Stimulated activated memory B cell treated with anti-CD40 and anti-IgM and Interleukin-4, amounts not matched to agents 10 μg/mL and 1 μg/mL and 100 μg/mL, for 72 hours (primary cell): ENCODE measurements around the gene RNU2-1.
"Not testable (repeated sequence)": the region's sequence is repeated elsewhere in the genome, so short reads cannot be mapped to it uniquely, and the experiment has no call there.

Experiments used
- ATAC-seq: fragments of 150-1000 bp; cut with Tn5 transposase; 2 replicates; pipeline ENCODE4 v1.10.0; 2021
- H3K27ac Mint-ChIP-seq: one replicate; pipeline ENCODE4 v1.8.0; 2022; ENCODE audit warnings: mild to moderate bottlenecking, mixed read lengths
- H3K27me3 Mint-ChIP-seq: one replicate; pipeline ENCODE4 v1.8.0; 2022; ENCODE audit warnings: mixed read lengths
- H3K36me3 Mint-ChIP-seq: one replicate; pipeline ENCODE4 v1.8.0; 2022; ENCODE audit warnings: mixed read lengths
- H3K4me1 Mint-ChIP-seq: one replicate; pipeline ENCODE4 v1.8.0; 2022; ENCODE audit warnings: mixed read lengths
- H3K4me3 Mint-ChIP-seq: one replicate; pipeline ENCODE4 v1.8.0; 2022; ENCODE audit warnings: mild to moderate bottlenecking, moderate library complexity, mixed read lengths
- H3K9me3 Mint-ChIP-seq: one replicate; pipeline ENCODE4 v1.8.0; 2022; ENCODE audit warnings: mixed read lengths

RNU2-1 gene

DNA sequence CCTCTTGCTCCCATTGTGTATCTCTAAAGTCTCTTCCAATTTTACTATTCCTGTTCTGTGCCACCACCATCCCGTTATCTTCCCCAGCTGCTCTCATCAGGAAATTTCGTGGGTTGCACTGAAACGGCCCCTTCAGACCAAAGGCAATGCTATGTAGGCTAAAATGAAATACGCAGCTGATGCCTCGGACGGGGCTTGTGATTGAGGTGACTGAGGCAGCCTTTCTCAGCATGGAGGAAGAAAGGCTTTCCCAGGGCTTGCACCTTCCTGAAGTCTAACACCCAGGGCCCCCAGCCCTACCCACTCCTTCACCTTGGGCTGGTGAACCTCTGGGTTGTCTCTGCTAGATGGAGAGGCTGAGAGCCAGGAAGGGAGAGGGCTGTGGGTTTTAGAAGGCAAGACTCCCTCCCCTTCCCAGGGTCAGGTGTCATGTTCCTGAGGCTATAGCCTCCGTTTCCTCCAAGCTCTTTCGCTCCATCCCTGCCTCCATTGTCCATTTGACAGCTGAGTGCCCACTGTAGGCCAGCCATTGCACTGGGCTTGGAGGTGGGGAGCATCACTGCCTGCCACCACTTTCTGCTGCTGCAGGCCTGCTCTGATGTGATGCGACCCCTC is 13.2 kb downstream of the RNU2-1 start:
- no peak for ATAC-seq
- no peak overlapping the region for H3K27ac Mint-ChIP-seq
- H3K9me3 Mint-ChIP-seq: no peaks in the 10 kb centered on the region
- H3K36me3 Mint-ChIP-seq: peaks cover 53% of the 10 kb centered on the region
- peaks cover 15% of the 10 kb centered on the region for H3K4me1 Mint-ChIP-seq
- no peak overlapping the region for H3K4me3 Mint-ChIP-seq
- H3K27me3 Mint-ChIP-seq: no peaks in the 10 kb centered on the region

DNA sequence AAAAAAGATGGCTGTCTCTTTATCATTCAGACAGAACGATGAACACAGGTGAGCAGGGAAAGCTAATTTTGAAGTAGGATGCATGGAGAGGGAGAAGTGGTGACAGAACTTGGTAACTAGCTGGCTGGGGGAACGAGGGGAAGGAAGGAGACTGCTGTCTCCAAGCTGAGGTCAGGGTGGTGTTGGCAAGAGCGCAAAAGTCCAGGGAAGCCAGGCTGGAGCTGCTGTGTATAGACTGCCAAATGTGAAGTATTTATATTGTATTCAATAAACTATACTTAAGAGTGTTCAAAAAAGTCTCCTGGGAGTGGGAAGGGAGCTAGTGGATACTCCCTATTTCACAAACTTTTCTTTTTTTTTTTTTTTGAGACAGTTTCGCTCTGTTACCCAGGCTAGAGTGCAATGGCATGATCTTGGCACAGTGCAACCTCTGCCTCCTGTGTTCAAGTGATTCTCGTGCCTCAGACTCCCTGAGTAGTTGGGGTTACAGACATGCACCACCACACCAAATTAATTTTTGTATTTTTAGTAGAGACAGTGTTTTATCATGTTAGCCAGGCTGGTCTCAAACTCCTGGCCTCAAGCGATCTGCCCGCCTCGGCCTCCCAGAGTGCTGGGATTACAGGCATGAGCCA is 13.9 kb downstream of the RNU2-1 start:
- peaks cover 17% of the 10 kb centered on the region for H3K4me1 Mint-ChIP-seq
- no peak overlapping the region for H3K4me3 Mint-ChIP-seq
- H3K27ac Mint-ChIP-seq: no peak overlapping the region
- no peaks in the 10 kb centered on the region for H3K27me3 Mint-ChIP-seq
- H3K9me3 Mint-ChIP-seq: no peaks in the 10 kb centered on the region
- H3K36me3 Mint-ChIP-seq: peaks cover 56% of the 10 kb centered on the region
- ATAC-seq: no peak

DNA sequence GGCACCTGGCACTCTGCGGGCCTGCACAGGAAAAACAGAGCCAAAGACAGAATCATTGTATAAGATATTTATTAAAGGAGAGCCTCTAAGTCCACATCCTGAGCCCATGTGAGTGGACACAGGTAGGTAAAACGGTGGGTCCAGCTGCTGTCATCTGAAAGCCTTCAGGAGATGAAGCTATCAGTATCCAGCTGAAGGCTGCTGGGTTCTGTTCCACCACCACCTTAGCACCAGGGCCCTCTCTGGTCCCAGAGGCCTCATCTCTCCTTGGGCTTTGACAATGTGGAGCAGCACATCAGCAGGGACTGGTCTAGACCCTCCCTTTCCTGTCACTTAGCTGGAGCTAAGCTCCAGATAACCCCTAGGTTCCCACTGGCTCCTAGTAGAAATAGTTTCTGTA is 14.8 kb downstream of the RNU2-1 start:
- no peak for ATAC-seq
- Mint-ChIP-seq H3K4me3 (no peak overlapping the region), H3K4me1 (peaks cover 18% of the 10 kb centered on the region), H3K27me3 (no peaks in the 10 kb centered on the region), H3K9me3 (no peaks in the 10 kb centered on the region), H3K36me3 (peaks cover 49% of the 10 kb centered on the region), H3K27ac (peak overlapping the region; percentile 33)

DNA sequence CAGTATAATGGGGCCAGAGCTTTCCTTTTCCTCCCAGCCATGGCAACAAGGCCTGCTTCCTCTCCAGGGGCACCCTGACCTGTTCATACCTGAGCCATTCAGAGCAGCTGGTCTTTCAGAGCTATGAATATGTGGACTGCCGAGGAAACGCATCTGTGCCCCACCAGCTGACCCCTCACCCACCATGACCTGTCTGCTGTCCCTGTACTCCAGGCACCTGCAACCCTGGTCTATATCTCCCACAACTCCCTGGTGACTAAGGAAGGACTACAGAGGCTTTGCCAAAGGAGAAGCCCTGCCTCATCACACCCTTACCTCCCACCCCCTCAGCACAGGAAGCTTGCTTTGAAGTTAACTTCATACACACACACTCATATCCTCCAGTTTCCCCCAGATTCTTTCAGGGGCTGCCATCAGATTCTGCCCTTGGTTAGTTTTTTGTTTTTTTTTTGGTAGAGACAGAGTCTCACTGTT is 16.1 kb downstream of the RNU2-1 start:
- Mint-ChIP-seq H3K27me3 (no peaks in the 10 kb centered on the region), H3K36me3 (peaks cover 45% of the 10 kb centered on the region), H3K9me3 (no peaks in the 10 kb centered on the region), H3K4me1 (peaks cover 31% of the 10 kb centered on the region), H3K4me3 (no peak overlapping the region), H3K27ac (no peak overlapping the region)
- ATAC-seq: no peak

DNA sequence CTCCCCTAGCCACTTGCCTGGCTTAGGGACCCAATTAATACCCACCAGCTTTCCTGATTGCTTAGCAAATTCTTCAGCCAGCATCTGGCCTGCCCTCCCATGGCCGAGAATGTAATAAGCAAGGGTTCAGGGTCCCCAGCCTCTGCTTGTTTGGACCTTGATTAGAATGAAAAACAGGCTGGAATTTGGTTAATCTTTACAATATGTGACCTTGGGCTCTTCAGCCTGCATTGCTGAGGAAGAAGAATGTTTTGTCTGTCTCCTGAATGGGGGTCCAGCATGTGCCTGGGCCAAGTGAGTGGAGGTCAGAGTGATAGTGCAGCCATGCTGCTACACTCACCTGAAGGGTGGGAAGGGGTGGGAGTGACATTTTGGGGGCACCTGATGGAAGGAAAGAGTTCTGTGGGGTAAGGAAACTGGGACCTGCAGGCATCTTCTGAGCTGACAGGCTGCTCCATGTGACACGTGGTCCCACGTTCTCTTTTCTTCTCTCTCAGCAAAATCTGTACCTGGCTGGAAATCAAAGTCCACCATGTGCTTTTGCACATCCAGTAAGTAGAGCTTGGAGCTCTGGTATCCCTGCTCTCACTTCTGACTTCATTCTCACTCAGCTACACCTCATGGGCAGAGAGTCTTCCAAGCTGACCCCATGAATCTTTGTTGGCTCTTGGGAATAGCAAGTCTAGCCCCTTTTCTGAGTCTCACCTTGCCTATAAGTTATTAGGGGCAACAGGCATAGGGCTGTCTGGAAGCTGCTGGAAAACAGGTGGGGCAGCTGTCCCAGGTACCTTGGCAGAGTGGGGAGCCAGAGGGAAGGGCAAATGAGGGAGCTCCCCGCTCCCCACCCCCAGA is 16.8 kb downstream of the RNU2-1 start:
- Mint-ChIP-seq H3K27me3 (no peaks in the 10 kb centered on the region), H3K36me3 (peaks cover 44% of the 10 kb centered on the region), H3K9me3 (no peaks in the 10 kb centered on the region), H3K4me3 (no peak overlapping the region), H3K27ac (no peak overlapping the region), H3K4me1 (peaks cover 38% of the 10 kb centered on the region)
- no peak for ATAC-seq

DNA sequence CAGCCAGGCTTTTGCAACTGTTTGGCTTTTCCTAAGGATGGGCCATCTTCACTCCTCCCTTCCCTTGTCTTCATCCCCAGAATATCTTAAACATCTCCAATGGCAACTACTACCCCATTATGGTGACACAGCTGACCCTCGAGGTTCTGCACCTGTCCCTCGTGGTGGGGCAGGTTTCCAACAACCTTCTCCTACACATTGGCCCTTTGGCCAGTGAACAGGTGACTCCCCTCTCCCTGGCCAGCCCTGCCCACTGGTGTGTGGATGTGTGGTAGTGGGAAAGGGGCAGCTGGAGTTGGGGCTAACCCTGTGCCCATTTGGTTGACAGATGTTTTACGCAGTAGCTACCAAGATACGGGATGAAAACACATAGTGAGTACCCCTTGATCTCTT is 17.4 kb downstream of the RNU2-1 start:
- H3K4me3 Mint-ChIP-seq: no peak overlapping the region
- H3K27ac Mint-ChIP-seq: no peak overlapping the region
- ATAC-seq: no peak
- H3K9me3 Mint-ChIP-seq: no peaks in the 10 kb centered on the region
- peaks cover 44% of the 10 kb centered on the region for H3K36me3 Mint-ChIP-seq
- H3K4me1 Mint-ChIP-seq: peaks cover 38% of the 10 kb centered on the region
- H3K27me3 Mint-ChIP-seq: no peaks in the 10 kb centered on the region

DNA sequence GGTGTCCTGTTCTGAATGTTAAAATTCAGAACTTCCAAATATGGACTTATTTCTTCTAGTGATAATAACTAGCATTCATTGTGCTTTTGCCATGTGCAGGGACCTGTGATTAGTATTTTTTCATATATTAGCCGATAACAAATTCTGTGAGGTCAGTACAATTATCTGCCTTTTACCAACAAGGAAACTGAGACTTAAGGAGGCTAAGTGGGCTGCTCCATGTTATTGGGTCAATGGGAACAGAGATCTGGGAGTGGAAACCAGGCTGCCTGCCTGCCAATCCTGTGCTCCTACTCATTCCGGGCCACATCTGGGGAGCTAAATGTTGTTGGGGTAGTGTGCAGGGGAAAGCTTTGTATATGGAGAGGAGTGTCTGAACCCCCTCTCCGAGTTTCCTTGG is 18.4 kb downstream of the RNU2-1 start:
- ATAC-seq: no peak
- Mint-ChIP-seq H3K9me3 (no peaks in the 10 kb centered on the region), H3K27me3 (no peaks in the 10 kb centered on the region), H3K27ac (no peak overlapping the region), H3K4me3 (no peak overlapping the region), H3K36me3 (peaks cover 44% of the 10 kb centered on the region), H3K4me1 (peaks cover 41% of the 10 kb centered on the region)

DNA sequence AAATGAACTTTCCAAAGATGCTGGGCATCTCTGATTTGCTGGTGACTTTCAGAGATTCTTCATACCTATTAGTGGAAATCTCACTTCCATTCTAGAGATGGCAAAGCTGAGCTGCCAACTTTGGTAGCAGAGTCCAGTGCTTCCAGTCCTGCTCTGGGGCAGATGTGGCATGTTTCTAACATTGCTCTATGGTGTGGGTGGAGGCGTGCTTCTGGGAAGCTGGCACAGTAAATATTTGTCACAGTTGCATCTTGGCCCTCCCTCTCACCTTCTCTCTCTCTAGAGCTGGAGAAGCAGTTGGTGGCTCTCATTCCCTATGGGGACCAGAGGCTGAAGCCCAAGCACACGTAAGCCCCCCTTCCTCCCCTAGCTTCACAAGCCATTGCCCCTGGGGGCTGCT is 20.2 kb downstream of the RNU2-1 start:
- Mint-ChIP-seq H3K4me3 (peak overlapping the region; percentile 99), H3K27me3 (no peaks in the 10 kb centered on the region), H3K9me3 (no peaks in the 10 kb centered on the region), H3K4me1 (peaks cover 35% of the 10 kb centered on the region), H3K36me3 (peaks cover 36% of the 10 kb centered on the region), H3K27ac (peak overlapping the region; percentile 93)
- ATAC-seq: no peak

DNA sequence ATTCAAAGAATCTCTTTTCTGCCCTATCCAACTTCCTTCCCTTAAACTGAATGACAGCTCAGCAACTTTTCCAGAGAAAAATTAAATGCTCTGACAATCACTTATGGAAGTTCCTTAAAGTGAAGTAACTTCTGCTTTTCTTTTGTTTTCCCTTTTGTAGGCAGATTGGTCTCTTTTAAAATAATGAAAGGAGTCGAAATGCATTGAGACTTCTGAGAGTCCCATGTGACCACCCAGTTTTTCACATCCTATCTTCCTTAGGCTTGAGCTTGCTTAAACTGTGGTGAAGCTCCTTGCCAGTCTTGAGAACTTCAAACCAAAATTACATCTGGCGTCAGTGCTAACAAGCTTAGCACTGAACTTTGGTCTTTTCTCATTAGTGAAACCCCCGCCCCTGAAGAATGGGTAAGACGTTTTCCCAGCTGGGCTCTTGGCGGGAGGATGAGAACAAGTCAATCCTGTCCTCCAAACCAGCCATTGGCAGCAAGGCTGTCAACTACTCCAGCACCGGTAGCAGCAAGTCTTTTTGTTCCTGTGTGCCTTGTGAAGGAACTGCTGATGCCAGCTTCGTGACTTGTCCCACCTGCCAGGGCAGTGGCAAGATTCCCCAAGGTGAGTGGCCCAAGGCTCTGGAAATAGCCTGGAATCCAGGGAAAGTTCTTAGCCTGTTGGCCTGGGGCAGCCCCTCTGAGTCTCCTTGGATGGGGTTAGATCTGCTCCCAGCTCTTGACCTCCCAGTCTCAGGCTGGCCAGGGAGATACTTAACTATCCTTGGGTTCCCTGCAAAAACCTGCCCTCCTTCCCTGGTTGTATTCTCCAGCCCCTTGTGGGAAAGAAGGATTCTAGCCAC is 20.9 kb downstream of the RNU2-1 start:
- H3K27ac Mint-ChIP-seq: peak overlapping the region; percentile 93
- H3K27me3 Mint-ChIP-seq: no peaks in the 10 kb centered on the region
- H3K4me3 Mint-ChIP-seq: peak overlapping the region; percentile 99
- peaks cover 35% of the 10 kb centered on the region for H3K4me1 Mint-ChIP-seq
- ATAC-seq: peak; percentile 41
- no peaks in the 10 kb centered on the region for H3K9me3 Mint-ChIP-seq
- peaks cover 37% of the 10 kb centered on the region for H3K36me3 Mint-ChIP-seq

DNA sequence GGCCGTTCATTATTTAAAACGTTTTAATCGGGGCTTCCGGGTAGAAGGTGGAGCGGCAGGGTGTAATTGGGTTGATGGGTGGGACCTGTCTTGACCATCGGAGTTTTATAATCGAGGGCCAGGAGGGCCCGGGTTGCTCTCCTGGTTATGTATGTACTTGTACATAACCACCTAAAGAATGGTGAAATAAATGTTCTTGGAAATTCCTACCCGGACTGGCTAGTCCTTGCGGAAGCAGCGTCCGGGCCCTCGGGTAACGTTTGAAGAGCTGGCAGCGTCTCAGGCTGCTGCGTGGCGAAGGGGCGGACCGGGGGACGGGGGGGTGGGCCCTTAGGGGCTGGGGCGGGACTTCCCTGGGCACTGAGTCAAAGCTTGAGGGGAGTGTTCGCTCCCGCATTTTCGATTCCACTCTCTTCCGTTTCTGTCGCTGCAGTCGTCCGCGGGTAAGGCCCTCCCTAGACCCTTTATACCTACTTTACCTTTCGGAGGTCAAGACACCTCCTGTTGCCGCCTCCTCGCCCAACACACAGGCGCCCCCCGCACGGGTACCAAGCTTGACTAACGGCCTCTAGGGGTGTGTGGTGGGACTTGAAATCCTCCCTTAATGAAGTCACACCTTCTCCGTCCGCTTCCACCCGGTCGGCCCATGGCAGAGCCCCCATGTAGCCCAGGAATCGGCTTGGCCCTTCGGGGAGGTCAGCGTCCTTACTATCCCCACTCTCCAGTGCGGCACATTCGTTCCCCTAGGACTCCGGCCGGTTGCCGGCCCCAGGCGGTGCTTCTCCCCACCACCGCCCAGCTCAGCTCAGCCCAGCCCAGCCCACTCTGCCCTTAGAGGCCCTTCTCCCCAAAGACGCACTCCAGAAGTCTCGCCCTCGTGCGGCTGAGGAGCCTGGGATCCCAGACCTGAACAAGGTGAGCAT is 22.0 kb downstream of the RNU2-1 start, which contains the start of gene TMEM106A:
Gene TMEM106A, plus strand, starts transcription at position 396 of the 923 bp plus-strand sequence. CDS start 1,167 bp downstream, outside the sequence.
- Mint-ChIP-seq H3K36me3 (peaks cover 34% of the 10 kb centered on the region), H3K9me3 (no peaks in the 10 kb centered on the region), H3K27me3 (no peaks in the 10 kb centered on the region), H3K4me3 (peak within 1 kb of the TSS; percentile 99), H3K4me1 (peaks cover 35% of the 10 kb centered on the region), H3K27ac (peak within 1 kb of the TSS; percentile 93)
- peak; percentile 95 for ATAC-seq

DNA sequence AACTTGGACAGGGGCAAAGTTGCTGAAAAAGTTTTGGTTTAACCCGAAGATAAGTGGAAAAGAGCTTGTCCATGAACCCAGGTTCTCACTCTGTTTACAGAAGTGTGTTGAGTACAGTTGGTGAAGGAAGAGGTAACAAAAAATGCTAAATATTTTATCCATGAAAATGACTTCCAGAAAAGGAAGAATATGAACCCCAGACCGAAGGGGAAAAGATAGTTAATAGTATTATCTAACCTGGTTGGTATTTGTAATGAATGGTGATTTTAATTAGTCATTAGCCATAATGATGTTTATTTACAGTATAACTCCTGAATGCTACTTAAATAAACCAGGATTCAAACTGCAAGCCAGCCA is 22.7 kb downstream of the RNU2-1 start:
- Mint-ChIP-seq H3K4me1 (peaks cover 35% of the 10 kb centered on the region), H3K4me3 (peak overlapping the region; percentile 99), H3K9me3 (no peaks in the 10 kb centered on the region), H3K36me3 (peaks cover 32% of the 10 kb centered on the region), H3K27ac (peak overlapping the region; percentile 93), H3K27me3 (no peaks in the 10 kb centered on the region)
- no peak for ATAC-seq

DNA sequence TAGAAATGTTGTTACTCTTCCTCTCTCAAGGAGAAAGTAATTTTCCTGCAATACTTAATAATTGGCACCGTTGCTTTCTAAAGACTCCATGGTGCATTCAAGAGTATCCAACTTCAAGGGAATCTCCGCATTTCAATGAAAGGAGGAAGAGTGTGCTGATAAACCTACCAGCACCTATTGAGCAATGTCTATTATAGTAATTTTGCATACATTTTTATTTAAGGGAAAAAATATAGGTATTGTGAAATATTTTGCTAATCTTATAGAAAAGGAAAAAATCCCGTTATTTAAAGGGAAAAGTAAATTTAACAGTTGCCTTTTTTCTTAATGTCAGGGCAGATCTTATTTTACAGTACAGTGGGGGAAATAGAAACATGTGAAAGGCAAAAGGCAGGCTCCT is 23.2 kb downstream of the RNU2-1 start:
- H3K27ac Mint-ChIP-seq: peak overlapping the region; percentile 93
- H3K9me3 Mint-ChIP-seq: no peaks in the 10 kb centered on the region
- H3K27me3 Mint-ChIP-seq: no peaks in the 10 kb centered on the region
- peaks cover 32% of the 10 kb centered on the region for H3K4me1 Mint-ChIP-seq
- H3K4me3 Mint-ChIP-seq: peak overlapping the region; percentile 99
- ATAC-seq: no peak
- H3K36me3 Mint-ChIP-seq: peaks cover 30% of the 10 kb centered on the region

DNA sequence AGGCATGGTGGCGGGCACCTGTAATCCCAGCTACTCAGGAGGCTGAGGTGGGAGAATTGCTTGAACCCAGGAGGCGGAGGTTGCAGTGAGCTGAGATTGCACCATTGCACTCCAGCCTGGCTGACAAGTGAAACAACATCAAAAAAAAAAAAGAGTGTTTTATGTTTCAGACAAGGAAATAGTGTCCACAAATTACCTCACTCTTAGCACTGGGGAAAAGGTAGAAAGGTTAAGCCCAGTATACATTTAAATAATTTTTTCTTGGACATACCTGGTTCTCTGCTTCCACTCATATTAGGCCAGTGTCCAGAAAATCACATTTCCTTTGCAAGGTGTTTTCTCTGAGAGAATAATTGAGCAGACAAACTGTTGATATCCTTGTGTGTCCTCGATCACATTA is 30.8 kb downstream of the RNU2-1 start:
- not testable (repeated sequence) for H3K27me3 Mint-ChIP-seq, ATAC-seq, H3K27ac Mint-ChIP-seq, H3K9me3 Mint-ChIP-seq, H3K4me3 Mint-ChIP-seq, H3K4me1 Mint-ChIP-seq
- H3K36me3 Mint-ChIP-seq: peaks cover 52% of the 10 kb centered on the region

DNA sequence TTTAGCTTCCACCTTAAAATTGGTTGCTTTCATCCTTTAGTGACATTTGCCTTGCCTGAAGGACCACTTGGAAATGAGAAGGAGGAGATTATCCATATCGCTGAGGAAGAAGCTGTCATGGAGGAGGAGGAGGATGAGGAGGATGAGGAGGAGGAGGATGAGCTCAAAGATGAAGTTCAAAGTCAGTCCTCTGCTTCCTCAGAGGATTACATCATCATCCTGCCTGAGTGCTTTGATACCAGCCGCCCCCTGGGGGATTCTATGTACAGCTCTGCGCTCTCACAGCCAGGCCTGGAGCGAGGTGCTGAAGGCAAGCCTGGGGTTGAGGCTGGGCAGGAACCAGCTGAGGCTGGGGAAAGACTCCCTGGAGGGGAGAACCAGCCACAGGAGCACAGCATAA is 33.6 kb downstream of the RNU2-1 start:
- Mint-ChIP-seq H3K4me3 (no peak overlapping the region), H3K36me3 (peaks cover 58% of the 10 kb centered on the region), H3K27ac (no peak overlapping the region)

More for the DNA sequence above, 33.6 kb downstream of the RNU2-1 start:
- Mint-ChIP-seq H3K9me3 (no peaks in the 10 kb centered on the region), H3K4me1 (no peaks in the 10 kb centered on the region), H3K27me3 (no peaks in the 10 kb centered on the region)
- ATAC-seq: no peak
